HG03095 (cell line): ENCODE measurements around the gene PML.
"Not testable (repeated sequence)": the region's sequence is repeated elsewhere in the genome, so short reads cannot be mapped to it uniquely, and the experiment has no call there.

Experiments
- ATAC-seq: cut with Tn5 transposase; IDR thresholded peaks from one replicate; pipeline ENCODE4 v1.9.1; 2021; ENCODE audit warnings: moderate library complexity; ENCODE audit not compliant: unreplicated experiment

Gene PML

DNA sequence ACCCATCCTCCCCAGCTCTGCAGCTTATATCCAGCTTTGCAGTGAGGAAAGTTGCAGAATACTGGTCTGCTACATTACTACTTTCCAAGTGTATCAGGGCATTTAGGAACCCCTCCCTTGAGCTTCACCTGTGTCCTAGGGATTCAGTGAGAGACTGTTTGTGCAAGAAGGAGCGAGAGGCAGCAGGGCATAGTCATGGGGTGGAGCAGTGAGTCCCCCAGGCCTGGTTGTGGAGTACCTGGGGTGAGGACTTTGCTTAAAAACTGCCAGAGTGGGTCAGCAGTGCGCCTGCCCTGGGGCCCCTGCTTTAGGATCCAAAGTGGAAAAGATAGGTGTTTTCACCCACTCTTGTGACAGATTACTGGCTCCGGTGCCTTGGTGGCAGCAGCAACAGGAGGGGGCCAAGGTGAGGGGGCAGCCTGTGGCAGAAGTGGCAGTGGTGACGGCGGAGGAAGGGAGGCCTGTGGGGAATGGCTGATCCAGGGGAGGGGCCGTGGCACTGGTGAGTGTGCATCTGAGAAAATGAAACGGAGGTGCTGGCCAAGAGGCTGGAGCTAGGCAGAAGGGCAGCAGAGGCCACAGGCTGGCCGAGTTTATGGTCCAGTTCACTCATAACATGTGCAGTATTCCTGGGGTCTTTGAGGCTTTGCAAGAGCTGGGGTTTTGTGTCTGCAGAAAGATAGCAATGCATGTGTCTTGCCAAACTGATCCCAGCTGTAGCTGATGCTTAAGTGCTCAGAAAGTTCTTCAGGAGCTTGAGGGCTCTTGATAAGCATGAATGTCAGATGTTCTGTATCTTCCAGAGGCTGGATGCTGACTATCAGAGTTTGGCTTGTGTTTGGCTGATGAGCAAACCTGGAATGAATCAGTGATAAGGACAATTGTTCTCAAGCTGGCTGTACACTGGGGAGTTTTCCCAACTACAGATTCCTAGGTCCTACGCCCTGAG is 44.5 kb downstream of the PML start:
- ATAC-seq = no peak

DNA sequence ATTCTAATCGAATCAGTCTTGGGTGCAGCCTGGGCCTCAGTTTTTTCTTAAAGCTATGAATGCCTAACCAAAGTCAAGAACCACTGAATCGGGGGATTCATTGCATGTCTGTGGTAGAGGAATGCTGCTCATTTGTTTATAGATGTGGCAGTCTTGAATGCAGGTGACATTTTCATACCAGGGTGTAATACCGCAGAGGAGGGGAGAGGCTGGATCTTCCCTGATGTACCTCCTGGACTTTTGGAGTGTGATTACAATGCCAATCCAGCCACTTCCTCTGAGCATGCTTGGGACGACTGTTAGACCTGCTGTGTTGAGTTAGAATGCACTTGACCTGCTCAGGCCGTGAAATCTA is 45.1 kb downstream of the PML start:
- ATAC-seq = no peak

DNA sequence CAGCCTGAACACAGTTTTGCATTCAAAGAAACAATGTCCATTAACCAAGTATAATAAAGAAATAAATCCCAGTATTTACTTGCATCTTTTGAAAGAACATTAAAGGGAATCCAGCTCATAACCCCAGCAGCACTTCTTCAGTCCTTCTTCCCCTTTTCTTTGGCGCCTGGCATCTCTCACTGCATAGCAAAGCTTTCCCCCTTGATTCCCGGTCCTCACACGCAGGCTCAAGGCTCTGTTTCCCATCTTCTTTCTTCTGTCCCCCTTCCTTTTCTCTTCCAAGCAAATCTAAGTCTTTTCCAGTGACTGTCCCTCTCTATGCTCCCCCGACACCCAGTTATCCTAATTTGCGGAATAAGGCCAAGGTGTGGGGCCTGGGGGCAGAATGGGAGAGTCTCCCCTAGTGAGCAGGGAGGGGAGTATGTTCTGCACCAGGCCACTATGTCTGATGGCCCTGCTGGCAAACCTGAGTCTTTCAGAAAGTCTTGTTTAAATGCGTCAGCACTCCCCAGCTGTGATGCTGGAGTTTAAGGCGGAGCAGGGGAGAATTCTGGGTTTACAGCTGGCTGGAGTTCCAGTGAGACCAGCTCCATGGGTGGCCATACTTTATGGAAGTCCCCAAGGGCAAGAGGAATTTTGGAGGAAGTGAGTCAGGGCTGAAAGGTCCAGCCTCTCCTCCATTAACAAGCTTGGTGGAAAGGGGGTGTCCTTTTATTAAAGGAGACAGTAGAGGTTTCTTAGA is 45.8 kb downstream of the PML start:
- ATAC-seq = no peak

DNA sequence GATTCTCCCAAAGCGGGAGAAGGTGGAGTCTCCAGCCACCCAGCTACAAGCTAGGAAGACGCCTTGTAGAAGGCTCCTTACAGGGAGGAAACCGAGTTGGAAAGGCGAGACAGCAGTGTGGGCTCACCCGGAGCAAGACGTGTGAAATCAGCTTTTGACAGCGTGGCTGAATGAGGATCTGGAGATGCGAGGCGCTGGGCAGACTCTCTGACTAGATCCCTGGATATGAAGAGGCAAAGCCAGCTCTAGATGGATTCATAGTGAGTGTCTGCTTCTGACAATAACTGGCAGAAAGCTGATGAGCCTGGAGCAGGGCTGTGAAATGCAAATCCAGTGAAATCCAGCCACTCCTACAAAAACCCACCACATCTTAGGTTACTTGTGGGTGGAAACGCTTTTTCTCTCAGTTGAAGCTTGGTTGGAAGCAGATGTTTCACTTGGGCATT is 46.8 kb downstream of the PML start:
- ATAC-seq = no peak

DNA sequence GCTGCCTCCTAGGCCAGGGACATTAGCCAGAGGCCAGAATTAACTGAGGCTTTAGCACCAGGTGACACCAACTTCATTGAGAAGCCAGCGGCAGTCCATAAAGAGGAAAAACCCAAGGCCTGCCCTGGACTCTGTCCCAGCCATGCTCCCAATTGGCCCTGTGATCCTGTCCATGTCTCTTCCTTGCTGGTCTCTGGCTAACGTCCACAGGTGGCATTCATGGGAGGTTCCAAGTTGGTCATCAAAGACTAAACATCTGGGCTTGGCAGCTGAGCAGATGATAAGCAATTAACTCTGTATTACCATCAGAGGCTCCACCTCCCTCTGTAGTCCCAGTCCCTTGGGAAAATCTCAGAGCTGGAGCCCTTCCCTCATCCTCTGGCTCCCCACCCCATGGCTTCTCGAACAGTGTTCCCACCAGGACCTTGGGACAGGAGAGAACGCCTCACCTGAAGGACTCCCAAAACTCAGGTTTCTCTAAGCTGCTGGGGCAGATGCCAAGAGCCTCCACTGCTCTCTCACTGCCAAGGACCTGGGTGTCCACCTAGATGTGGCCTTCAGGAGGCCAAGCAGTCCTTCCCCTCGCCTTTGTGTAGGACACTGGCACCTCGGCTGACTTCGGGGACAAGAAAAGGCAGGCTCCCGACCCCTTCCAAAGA is 47.4 kb downstream of the PML start:
- ATAC-seq = no peak

DNA sequence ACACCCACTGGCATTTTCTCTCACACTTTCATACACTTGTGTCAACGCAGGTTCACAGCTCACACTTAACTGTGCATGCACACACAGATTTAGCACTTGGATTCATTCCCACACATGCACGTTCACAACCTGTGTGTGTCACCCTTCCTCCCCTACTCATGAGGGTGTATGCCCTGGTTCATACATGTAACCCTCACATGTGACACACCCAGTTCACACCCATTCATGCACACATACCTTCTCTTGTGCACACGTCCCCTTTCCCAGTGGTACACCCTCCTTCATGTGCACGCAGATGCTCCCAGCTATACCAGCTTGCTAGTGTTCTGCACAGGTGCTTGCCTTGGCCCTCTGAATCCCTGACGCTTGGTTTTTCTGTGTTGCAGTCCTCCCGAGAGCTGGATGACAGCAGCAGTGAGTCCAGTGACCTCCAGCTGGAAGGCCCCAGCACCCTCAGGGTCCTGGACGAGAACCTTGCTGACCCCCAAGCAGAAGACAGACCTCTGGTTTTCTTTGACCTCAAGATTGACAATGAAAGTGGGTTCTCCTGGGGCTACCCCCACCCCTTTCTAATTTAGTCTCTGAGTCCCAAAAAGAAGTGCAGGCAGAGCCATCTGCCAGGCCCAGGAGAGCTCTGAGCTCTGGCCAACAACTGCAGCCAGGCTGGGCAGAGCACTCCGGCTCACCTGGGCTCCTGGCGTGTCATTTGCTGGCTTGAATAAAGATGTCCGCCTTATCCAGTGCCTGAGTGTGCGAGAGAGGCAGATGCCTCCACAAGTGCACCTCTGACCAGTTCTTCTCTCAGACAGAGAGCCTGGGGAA is 48.3 kb downstream of the PML start:
- ATAC-seq = no peak

DNA sequence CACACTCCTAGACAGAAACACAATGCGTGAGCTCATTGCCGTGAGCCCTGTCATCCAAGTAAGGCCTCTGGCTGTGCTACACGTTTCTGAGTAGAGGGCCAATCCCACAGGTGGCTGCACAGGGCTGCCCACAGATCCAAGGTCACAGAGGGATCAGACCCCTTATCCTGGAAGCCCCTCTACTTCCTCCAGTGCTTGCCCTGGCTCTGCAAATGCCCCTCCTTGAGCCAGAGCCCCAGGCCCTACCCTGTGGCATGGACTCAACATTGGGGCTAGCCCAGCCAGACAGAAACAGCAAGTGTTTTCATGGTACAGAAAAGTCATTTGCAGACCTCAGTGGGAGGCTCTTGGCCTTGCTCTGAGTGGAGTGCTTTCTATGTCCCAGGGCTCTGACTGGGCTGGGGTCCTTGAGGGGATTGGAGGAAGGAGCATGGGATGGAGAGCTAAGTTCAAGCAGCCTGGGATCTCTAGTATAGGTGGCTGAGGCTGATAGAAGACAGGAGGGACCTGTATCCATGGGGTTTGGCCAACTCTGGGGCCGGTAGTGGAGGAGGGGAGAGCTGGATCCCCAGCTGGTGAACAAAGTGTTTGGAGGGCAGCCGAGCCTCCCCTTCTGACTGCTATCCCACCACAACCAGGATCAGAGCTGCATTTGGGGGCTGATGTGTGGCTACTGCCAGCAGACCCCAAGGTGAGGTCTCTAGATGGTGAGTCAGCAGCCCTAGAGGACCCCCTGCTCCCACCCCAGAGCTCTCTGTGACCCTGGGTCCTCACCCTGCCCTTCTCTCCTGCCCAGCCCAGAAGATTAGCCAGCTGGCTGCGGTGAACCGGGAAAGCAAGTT is 49.1 kb downstream of the PML start:
- no peak for ATAC-seq

DNA sequence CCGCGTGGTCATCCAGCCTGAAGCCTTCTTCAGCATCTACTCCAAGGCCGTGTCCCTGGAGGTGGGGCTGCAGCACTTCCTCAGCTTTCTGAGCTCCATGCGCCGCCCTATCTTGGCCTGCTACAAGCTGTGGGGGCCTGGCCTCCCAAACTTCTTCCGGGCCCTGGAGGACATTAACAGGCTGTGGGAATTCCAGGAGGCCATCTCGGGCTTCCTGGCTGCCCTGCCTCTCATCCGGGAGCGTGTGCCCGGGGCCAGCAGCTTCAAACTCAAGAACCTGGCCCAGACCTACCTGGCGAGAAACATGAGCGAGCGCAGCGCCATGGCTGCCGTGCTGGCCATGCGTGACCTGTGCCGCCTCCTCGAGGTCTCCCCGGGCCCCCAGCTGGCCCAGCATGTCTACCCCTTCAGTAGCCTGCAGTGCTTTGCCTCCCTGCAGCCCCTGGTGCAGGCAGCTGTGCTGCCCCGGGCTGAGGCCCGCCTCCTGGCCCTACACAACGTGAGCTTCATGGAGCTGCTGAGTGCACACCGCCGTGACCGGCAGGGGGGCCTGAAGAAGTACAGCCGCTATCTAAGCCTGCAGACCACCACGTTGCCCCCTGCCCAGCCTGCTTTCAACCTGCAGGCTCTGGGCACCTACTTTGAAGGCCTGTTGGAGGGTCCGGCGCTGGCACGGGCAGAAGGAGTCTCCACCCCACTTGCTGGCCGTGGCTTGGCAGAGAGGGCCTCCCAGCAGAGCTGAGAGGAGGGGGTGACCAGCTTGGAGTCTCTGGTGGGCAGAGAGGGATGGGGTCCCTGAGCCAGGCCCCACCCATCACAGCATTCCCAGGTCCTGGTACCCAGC is 50.0 kb downstream of the PML start:
- no peak for ATAC-seq

DNA sequence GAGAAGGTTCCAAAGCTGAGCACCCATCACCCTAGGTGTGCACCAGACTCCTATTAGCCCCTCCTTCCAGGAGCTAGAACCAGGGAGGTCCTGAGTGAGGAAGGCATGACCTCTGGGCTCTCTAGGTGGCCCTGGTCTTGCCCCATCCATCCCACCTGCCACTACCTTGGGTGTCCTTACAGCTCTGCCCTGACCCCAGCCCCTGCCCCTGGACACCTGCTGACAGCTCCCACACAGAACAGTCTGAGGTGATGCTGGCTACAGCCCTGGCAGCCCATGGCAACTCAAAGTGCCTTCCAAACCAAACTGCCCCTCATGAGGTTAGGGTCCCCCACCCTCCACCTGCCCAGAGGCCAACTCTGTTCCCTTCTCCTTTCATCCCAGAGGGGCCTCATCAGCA is 50.7 kb downstream of the PML start:
- ATAC-seq = no peak

DNA sequence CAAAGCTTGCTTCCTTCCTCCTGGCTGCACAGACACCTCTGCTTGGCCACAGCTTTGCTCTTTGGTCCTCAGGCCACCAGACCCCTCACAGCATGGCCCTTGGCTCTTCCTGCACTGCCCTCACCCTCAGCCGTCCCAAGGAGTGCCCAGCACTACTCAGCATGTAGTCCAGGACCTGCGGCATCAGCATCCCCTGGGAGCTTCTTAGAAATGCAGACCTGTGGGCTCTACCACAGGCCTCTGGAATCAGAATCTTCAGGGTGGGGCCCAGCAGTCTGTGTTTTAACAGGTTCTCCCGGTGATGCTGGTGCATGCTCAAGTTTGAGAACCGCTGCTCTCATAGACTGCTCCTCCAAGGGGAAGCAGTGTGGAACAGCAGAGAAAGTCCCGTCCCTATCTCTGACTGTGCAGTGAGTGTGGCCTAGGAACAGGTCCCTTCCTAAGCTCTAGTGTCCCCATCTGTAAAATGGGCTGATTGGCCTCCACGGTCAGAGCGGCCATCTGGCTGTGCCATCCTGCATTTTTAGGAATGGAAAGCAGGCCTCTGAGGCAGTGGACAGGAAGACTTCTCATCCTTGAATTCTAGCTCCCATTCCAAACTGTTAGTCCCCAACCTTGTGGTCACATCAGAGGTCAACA is 51.2 kb downstream of the PML start:
- ATAC-seq = no peak

DNA sequence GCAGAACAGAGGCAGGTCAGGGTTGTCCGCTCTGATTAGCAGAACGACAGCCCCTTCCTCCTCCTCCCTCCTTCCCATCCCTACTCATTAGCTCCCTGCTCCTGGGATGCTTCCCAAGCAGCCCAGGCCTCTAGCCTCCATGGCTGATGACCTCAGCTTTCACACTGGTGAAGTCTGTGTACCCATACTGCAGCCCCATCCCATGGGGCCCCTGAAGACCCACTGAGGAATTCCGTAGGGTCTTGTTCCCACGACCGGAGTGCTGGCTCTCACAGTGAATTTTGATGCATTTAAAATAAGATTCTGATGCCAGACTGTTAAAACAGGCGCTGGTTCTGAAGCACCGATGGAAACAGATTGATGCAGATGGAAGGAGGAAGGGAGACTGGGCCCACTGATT is 51.8 kb downstream of the PML start:
- ATAC-seq = no peak

DNA sequence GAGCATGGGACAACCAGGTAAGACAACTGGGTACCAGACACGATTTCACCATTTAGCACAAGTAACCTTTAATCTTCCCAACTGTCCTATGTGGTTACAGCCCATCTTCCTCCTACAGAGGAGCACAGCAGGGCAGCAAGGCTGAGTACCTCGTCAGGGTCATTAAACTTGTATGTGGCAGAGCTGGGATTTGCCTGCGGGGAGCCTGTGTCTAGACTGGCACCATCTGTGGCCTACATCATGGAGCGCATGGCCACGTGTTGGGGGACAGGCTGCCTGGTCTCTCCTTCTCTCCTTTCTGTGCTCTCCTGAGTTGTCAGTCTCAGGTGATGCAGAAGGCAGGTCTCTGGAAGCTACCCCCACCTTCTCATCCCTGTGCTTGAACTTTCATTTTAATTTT is 55.6 kb downstream of the PML start:
- ATAC-seq = no peak

DNA sequence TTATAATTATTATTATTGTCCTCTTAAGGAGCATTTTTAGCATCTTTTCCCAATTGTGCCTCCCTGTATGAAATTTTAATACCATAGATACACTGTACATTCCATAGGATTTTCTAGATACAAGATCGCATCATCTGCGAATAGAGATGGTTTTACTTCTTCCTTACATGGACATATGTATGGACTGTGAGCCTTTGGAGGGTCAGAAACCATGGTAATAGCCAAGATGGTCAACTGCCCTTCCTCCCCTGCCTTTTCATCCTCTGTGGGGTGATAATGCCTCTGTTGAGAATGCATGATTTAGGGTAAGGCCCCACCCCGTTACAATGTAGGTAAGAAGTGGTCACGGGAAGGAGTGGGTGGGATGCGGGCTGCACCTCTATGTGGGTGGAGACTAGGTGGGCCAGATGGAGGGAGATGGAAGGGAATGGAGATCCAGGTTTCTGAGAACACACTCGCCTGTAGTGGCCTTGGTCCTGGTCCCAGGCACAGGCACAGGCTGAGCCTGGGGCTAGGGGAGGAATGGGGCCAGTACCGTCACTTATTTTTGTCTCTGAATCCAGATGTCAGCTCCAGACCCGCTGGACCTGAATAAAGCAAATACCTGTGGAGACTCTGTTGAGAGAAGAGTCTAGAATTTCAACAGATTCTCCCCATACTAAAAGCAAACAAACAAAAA is 56.2 kb downstream of the PML start:
- no peak for ATAC-seq

DNA sequence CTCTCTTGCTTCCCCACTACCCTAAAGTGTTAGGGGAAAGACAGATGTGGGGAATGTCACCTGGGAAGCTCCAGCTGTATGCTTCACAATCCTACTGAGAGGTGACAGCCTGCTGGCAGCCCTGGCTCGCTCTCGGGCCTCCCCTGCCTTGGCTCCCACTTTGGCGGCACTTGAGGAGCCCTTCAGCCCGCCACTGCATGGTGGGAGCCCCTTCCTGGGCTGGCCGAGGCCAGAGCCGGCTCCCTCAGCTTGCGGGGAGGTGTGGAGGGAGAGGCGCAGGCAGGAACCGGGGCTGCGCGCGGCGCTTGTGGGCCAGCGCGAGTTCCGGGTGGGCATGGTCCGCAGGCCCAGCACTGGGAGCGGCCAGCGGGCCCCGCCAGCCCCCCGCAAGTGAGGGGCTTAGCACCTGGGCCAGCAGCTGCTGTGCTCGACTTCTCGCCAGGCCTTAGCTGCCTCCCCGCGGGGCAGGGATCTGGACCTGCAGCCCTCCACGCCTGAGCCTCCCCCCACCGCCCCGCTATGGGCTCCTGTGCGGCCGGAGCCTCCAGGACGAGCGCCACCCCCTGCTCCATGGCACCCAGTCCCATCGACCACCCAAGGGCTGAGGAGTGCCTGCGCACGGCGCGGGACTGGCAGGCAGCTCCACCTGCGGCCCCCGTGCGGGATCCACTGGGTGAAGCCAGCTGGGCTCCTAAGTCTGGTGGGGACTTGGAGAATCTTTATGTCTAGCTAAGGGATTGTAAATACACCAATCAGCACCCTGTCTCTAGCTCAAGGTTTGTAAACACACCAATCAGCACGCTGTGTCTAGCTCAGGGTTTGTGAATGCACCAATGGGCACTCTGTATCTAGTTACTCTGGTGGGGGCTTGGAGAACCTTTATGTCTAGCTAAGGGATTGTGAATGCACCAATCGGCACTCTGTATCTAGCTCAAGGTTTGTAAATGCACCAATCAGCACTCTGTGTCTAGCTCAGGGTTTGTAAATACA is 58.0 kb downstream of the PML start:
- ATAC-seq = not testable (repeated sequence)

DNA sequence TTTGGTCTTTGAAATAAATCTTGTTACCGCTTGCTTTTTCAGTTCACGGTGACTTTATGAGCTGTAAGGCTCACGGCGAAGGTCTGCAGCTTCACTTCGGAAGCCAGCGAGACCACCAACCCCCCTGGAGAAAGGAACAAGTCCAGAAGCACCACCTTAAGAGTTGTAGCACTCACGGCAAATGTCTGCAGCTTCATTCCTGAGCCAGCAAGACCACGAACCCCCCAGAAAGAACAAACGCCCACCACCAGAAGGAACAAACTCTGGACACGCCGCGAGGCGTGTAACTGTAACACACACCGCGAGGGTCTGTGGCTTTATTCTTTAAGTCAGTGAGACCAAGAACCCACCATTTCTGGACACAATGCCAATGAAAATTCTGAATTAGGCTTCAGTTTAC is 59.0 kb downstream of the PML start:
- no peak for ATAC-seq

DNA sequence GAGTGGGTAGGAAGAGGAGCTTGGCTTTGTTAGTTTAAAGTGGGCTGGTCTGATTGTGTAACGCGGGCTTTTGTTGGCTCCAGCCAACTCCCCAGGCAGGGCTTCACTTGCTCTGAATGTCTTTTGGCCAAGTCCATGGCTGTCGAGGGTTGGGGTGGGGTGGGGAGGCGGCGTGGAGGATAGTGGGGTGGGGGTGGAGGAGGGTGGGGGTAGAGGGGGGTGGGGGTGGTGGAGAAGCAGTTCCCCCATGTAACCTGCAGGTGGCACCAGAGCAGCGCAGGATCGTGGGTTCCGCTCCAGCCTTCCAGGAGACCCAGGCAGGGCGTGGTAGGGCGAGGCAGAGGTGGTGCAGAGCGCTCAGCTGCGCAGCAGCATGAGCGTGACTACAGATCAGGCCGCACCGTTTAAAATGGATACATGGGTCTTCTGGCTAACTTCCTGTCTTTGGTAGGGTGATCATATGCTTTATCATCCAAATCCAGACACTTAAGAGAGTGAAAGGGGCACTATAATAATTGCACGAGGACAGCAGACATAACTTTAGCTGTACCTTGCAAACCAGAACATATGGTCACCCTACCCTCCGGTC is 59.5 kb downstream of the PML start:
- no peak for ATAC-seq
